Stimulated activated CD8-positive, alpha-beta memory T cell treated with anti-CD3 and anti-CD28 coated beads, Interleukin-4, amount 100 ng/mL, for 4 hours (primary cell): Measurements from ENCODE around the gene ZNF22.

ENCODE experiments used
- DNase-seq, 2 donors: peaks; one replicate each; pipeline ENCODE4 v3.0.0-alpha.2; 2020; ENCODE audit warnings: low read depth in 2 of 2, low spot score in 1 of 2

Gene ZNF22

DNA sequence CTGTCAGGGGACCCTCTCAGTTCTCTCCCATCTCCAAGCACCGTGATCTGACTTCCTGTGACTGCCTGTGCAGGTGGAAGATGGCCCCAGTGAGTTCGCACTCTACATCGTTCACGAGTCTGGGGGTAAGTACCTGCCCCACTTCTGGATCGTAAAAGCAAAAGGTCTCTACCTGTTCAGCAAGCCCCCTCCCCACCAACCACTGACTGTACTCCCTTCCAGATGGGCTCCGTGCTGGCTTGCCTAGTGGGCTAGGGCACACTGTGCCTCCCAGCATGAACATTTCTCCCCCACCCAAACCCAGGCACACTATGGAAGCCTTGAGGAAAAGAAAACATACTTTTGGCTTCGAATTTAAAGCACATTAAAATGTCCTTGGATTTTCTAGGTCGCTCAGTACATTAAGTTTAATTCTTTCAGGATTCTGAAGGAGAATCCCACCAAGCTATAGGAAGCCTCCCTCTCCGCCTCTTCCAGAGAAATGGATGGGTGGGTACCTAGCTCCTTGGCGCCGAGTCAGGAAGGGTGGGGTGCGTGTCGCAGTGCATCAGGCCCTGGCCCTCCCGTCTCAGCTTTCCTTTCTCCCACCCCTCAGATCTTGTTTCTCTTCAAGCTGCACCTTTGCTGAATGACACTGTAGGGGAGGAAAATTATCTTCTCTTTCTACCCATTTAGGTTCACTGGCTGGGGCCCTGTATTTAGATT lies 11.0 kb upstream of the ZNF22 start:
- no peak for DNase-seq

DNA sequence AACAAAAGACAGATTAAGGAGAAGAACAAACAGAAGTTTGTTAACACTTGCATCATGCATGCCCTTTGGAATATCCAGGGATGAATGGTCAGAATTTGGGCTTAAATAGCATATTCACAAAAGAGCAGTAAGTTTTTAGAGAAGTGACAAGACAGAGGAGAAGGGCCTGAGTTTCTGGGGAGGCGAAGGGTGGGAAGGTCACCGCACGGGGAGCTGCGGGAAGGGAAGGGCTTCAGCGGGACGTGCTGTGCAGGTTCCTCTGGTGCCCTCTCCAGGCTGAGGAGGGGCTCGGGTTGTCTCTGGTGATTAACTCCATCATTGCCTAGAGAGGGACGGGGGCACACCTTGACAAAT lies 10.4 kb upstream of the ZNF22 start:
- no peak for DNase-seq

DNA sequence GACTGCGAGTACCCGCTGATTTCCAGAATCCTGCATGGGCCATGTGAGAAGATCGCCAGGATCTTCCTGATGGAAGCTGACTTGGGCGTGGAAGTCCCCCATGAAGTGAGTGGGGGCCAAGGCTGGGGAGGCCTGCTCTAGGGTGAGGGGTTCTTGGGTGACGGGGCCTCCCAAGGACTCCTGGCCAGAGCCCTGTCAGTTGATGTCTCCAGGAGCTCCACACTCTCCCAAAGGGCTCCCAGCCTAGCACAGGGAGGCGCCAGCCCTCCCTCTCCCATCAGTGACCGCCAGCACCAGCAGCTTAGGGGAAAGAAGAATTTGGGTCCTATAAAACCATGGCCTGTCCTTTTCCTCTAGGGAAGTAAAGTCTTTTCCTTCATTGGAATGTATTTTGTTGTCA lies 9.8 kb upstream of the ZNF22 start:
- no peak for DNase-seq

DNA sequence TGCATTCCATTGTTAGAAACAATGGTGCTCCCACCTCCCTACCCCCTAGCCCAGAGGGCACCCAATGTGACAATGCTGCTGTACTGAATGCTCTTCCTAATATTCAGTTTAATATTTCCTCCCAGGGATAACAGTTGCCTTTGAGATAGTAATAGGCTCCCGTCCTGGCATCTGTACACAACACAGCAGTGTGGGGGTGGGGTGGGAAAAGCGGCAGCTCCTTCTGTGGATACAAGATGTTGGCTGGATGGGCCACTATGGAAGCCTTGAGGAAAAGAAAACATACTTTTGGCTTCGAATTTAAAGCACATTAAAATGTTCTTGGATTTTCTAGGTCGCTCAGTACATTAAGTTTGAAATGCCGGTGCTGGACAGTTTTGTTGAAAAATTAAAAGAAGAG lies 9.2 kb upstream of the ZNF22 start:
- DNase-seq = no peak

DNA sequence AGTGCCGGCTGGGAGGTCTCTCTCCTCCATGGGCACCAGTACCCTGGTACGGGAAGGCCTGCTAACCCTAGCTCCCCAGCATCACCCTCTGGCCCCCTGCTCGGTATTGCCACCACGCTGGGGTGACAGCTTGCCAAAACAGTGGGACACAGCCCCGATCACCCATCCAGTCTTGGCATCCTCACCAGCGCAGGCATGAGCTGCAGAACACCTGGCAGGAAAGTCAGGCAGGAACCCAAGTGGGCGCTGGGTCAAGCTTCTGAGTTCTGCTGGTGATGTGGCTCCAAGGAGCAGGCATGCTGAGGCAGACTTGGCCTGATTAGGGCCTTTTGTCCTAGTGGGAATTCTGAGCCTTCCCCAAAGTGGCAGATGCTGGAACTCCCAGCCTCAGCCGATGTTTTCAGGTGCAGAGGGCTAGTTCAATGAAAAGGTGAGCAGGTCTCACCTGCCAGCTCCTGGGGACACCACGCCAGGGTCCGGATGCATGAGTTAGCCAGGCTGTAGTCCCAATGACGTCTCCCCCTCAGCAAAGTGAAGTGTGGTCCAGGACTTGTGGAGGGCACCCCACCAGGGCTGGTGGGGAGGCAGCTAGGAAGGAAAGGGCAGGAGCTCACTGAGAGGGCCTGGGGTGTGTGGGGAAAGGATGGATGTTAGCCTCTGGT lies 8.5 kb upstream of the ZNF22 start:
- DNase-seq = no peak

DNA sequence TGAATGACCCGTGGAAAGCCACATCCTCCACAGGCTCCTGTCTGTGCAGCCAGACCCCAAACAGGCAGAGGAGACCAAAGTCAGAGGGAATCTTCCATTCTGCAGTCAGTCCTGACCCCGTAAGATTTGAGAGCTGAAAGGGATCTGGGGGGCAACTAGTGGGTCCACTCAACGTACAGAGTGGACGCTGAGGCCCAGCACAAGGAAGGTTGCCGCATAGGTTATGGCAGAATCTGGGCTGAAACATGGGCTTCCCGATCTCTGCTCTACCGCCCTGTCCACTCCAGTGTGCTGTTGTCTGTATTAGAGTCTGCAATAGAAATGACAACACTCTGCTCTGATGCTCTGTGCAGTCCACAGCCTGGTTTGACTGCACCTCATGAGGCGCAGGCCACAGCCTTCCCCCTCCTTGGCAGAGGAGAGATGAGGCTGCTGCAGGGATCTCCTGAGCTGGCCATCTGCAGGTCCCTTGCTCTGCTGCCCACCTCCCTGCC lies 7.9 kb upstream of the ZNF22 start:
- DNase-seq = no peak

DNA sequence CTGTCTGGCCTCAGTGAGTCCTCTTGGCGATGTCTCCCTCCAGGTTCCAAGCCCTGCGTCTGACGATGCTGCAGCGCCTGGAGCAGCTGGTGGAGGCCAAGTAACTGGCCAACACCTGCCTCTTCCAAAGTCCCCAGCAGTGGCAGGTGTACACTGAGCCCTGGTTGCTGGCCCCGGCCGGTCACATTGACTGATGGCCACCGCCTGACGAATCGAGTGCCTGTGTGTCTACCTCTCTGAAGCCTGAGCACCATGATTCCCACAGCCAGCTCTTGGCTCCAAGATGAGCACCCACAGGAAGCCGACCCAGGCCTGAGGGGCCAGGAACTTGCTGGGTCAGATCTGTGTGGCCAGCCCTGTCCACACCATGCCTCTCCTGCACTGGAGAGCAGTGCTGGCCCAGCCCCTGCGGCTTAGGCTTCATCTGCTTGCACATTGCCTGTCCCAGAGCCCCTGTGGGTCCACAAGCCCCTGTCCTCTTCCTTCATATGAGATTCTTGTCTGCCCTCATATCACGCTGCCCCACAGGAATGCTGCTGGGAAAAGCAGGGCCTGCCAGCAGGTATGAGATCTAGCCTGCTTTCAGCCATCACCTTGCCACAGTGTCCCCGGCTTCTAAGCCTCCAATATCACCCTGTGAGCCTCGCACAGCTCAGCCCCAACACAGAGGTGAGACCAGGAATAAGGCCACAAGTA lies 7.3 kb upstream of the ZNF22 start:
- DNase-seq = no peak

DNA sequence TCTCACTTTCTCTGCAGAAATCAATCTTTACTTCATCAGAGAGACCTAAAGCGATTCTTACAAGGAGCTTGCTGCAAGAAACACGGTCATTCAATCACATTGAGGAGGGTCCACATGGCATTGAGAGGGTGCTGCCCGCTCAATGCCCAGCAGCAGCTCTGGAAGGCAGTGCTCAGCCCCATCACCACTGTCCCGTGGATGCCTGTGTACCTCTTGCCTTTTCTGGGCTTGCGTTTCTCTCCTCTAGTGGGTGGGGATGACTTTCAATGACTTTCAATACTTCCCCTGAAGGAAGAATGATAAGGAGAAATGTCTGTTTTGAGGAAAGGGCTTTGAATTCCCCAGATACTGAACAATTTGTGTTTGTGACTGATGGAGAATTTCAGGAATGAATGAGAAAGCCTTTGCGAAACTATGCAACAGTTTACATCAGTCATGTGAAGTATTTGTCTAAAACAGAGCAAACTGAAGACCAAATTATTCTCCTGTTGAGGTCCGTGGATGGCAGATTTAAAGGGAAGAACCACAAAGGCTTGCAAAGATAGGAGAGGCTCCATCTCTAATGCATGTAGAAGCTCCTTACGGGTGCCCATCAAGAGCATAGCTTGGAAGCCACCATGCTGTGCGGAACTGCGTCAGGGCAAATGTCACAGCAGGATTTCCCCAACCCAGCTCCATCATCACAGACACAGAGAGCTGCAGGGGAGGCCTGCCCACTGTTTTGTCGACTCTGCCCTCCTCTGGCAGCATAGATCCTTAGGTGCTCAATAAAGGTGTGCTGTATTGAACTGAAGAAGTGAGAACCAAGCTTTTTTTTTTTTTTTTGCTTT lies 6.6 kb upstream of the ZNF22 start:
- DNase-seq = no peak

DNA sequence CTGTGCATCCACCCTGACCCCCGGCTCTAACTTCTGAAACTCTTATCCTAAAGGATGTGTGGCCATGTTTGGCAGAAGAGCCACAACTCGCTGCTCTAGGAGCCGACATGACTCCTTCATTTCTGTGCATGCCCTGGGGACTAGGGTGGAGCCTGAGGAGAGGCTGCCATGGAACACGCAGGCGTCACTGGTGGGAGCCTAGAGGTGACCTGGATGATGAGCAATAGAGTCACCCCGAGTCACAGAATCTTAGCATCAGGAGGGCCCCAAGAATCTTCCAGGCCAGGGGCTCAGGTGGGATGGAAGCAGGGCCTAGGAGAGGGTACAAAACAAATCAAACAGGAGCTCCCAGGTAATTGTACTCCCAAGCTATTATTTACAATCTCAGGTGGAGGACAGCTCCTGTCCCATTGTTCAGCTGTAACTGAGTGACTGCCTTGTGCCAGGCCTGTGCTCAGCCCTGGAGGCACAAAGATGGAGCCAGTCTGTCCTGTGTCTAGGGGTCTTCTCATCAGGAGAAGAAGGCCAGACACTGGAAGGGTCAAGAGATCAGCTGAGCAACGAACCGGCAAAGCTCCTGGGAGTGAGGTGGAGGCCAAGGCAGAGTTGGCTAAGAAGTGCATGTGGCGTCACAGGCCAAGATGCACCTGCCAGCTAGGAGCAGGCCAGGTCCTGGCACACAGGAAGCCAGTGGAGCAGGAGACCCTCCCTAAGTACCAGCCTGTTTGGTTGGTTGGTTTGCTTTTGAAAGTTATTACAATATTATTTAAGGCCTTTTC lies 5.8 kb upstream of the ZNF22 start:
- no peak for DNase-seq

DNA sequence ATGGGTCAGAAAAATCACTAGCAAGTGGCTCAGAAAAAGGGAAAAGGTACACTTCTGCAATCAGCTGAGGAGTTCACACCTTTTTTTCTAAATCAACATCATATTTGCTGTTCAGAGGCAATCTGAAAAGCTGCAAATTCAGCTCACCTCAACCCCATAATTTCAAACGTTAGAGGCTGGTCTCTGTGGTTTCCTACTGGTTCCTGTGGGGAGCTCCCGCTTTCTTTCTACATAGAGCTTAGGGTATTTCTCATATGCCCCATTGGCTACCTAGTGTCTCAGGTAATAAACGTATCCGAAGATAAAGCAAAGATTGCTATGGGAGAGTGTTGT lies 5.2 kb upstream of the ZNF22 start:
- DNase-seq = no peak

DNA sequence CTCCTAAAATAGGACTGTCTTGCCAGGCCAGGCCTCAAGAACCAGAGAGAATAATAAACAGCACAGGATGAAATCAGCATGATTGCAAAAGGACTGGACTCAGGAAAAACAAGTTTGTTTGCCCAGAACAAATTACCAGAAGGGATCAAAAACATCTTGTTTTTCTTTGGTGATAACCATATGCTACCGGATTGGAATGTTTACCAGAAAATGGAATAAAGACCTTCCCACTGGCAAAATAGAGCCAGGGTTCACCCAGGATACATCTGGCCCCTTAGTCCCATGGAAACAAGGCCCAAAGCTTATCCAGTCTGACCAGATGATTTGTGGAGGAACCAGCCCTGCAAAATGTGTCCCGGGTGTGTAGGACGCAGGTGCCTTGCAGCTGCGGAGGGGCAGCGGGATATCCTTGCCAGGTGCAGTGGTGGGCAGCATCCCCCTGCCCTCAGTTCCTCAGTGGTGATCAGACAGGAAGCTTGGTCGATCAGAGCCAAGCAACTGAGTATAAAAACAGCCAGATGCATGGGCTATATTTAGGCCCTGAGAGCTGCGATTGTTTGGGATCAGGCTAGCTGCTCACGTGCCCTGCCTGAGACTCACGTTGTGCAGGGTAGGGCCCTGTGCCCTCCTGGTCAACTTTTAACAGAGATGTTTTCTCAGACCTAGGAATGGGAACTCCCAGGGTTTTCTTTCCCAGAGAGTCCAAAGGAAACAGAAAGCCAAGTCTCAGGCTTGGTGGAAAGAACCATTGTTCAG lies 4.6 kb upstream of the ZNF22 start:
- DNase-seq = no peak

DNA sequence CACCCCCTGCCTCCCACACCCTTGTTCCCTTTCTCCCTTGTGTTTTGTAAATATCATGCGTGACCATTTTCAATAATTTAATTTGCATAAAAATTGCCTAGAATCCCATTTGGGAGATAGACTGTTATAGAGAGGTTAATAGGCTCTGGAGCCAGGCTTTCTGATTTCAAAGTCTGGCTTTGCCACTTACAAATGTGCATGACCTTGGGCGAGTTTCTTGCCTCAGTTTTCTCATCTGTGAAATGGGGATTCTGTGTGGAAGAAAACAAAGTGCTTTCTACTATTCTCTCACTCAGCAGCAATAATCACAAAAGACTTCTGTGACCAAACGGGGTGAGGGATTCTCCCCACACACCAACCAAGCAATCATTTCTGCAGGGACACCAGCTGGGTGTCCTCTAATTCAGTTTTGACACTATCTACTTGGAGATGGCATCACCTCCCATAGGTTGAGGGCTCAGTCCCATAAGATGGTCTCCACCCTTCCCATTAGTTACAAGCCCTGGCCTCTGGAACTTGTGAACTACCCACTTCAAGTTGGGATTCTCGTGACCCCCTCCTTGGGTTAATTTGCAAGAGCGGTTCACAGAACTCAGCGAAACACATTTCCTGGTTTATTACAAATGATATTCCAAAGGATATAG lies 3.5 kb upstream of the ZNF22 start:
- no peak for DNase-seq

DNA sequence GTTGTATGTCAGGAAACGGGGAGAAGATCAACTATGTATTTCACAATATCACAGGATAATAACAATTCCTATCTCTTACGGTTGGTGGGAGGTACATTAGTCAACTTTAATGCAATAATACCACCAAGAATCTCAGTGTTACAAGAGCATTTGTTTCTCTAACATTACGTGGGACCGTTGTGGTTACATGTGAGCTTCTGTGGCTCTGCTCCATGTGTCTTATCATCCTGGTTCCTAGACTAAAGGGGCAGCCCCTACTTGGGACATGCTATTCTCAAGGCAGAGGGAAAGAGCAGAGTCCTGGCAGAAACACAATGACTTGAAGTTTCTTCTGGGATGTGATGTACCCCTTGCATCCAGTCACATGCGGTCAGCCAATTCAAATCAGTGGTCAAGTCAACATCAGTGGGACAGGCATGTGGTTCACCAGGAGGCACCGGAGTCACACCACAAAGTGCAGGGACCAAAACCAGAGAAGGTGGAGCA lies 2.5 kb upstream of the ZNF22 start:
- no peak for DNase-seq

DNA sequence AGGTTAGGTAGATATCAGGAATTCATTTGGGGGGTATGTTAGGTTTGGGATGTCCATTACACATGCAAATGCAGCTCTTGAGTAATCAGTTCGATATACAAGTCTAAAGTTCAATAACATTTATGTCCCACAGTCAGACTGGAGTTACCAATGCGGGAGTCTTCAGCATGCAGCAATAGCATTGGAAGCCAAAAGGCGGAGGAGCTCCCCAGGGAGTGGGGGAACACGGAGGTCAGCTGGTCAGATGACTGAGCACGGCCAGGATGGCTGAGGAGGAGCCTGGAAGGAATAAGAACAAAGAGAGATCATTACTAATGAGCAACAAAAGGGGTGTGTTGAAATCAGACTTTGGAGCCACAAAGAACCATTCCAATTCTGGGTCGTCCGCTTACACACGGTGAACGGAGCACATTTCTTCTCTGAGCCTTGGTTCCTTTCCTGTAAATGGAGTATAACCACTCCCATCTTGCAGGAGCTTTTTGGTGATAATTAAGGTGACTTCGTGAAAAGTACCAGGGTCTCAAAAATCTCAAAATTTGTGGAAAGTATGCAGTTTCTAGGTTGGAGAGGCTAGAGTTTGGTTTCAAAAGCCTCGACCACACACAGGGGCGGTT lies 478 bp upstream of the ZNF22 start:
- no peak for DNase-seq

DNA sequence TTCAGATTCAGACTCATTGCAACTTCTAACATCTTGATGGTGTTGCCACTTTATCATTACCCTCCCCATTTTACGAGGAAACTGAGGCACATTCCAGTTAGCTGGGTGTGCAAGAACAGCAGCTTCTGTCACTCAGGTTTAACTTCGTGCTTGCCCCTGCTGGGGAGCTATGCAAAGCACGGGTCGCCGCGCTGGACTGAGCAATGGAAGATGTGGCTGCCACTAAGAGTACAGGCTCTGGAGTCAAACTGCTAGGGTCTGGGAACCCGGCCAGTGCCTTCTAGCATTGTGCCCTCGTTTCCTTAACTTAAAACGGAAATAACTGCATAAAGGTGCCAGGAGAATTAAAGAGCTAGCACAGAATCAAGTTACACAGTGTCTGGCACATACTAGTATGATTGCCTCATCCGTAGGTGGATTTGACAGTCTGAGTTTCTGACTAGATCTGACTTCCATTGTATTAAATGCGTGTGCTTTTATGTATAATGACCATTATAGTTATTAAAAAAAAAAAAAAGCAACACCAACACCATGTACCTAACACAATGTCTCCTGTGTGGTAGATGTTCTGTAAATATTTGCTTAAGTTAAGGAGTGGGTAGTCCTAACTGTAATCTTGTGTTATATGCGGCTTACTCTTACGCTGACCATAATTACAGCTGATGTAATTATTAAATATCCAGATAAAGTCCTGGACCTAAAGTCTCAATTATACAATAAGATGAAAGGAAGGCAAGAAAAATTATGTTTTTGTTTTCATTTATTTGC lies 842 bp downstream of the ZNF22 start:
- DNase-seq = no peak

DNA sequence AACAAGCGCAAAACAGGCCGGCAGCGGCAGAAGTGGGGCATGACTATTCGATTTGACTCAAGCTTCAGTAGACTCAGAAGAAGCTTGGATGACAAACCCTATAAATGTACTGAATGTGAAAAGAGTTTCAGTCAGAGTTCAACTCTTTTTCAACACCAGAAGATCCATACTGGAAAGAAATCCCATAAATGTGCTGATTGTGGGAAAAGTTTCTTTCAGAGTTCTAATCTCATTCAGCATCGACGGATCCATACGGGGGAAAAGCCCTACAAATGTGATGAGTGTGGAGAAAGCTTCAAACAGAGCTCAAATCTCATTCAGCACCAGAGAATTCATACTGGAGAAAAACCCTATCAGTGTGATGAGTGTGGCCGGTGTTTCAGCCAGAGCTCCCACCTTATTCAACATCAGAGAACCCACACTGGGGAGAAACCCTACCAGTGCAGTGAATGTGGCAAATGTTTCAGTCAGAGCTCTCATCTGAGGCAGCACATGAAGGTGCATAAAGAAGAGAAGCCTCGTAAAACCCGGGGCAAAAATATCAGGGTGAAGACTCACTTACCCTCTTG lies 2.8 kb downstream of the ZNF22 start:
- no peak for DNase-seq

DNA sequence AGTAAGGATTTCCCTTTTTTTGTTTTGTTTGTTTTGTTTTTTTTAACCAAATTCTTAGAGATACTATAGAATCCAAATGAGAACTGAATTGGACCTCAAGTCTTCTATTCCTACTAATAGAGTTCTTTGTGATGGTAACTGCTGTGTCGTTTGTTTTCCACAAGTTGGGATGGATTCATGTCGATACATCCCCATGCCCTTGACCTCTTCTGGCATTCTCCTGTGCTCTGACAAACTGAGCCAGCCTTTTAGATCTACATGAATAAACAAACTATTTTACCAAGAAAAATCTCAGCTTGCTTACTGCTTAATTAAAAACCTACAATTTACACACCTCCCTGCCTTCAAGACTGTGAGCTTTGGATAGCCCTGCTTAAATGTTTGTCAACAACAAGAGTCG lies 3.9 kb downstream of the ZNF22 start:
- no peak for DNase-seq

DNA sequence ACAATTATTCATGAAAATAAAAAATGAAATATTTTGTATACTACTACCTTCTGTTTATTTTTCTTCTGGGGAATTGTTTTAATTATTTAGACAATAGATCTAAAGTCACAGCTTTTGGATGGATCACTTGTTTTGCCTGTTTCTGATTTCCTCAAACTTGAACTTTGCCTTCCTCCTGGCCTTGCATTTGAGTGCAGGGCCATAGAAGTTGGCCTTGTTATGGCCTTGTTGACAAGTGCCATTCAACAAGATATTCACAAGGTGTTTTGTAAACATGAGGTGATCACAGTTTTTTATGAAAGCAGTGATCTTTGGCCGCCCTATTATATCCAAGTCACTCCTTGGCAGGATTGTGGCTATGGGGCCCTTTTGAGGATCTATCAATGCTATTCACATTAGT lies 4.6 kb downstream of the ZNF22 start:
- DNase-seq = no peak
